ENCODE data around the gene GAB2. TPM values are rescaled to one million over a fixed set of nuclear protein-coding genes. Genes with fewer than 3 reads are reported as not detected.

The GAB2 gene
- total and polyA plus RNA-seq, 2 of the 13 experiments (the other 11 are each of a cell fraction or from before 2014, with no cell fraction given): 4.1 to 8.6 TPM

GRCh38 chr11:78386215-78386941 lies 31.2 kb downstream of the GAB2 start:
- Histone ChIP-seq H3K4me3 (replicated peaks in 1 of 3; ENCODE audit: insufficient read depth in 1 of 3, low read depth in 2 of 3, low read length in 3 of 3) (no peak overlapping the region), H3K36me3 (replicated peaks in 1 of 2; ENCODE audit: control insufficient read depth in 1 of 2, insufficient read depth in 2 of 2, low read length in 2 of 2) (no peaks in the 10 kb centered on the region), H3K27me3 (ENCODE audit: control insufficient read depth in 1 of 2, insufficient read depth in 2 of 2, low read length in 2 of 2) (no peaks in the 10 kb centered on the region), H4K20me1 (ENCODE audit: insufficient read depth, low read length) (no peaks in the 10 kb centered on the region), H3K4me1 (ENCODE audit: insufficient read depth, low read length) (peaks cover 10% of the 10 kb centered on the region), H3K9me3 (ENCODE audit: low read length) (no peaks in the 10 kb centered on the region), H2AFZ (ENCODE audit: low read length) (no peak overlapping the region), H3K27ac (ENCODE audit: extremely low read length, insufficient read depth, low read length) (no peak overlapping the region), H3K4me2 (ENCODE audit: low read depth, low read length) (no peak overlapping the region), H3K9ac (ENCODE audit: insufficient read depth, low read depth, low read length) (no peak overlapping the region), H3K79me2 (ENCODE audit: insufficient read depth, low read length) (no peaks in the 10 kb centered on the region)
- intact Hi-C loops (cut with micrococcal nuclease; ENCODE audit: unreplicated experiment) (no loop called here), in situ Hi-C loops (cut with HindIII; ENCODE audit: extremely low pct_ligation_motif_present, low pct_unique_long_range_greater_than_20kb) (no loop called here)
- TF ChIP-seq ZBTB3 (CRISPR knock-in tag; IDR thresholded peaks at IDR 0.05; ENCODE audit: borderline replicate concordance, low read depth): no peak
- TF ChIP-seq, protein P1, sequence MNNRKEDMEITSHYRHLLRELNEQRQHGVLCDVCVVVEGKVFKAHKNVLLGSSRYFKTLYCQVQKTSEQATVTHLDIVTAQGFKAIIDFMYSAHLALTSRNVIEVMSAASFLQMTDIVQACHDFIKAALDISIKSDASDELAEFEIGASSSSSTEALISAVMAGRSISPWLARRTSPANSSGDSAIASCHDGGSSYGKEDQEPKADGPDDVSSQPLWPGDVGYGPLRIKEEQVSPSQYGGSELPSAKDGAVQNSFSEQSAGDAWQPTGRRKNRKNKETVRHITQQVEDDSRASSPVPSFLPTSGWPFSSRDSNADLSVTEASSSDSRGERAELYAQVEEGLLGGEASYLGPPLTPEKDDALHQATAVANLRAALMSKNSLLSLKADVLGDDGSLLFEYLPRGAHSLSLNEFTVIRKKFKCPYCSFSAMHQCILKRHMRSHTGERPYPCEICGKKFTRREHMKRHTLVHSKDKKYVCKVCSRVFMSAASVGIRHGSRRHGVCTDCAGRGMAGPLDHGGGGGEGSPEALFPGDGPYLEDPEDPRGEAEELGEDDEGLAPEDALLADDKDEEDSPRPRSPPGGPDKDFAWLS (CRISPR knock-in tag; IDR thresholded peaks at IDR 0.05; ENCODE audit: borderline replicate concordance): no peak
- TF ChIP-seq ZNF792 (CRISPR knock-in tag; IDR thresholded peaks at IDR 0.05): no peak
- no peak for TF ChIP-seq ZNF839 (CRISPR knock-in tag; IDR thresholded peaks at IDR 0.05; ENCODE audit: borderline replicate concordance)
- TF ChIP-seq, protein P2, sequence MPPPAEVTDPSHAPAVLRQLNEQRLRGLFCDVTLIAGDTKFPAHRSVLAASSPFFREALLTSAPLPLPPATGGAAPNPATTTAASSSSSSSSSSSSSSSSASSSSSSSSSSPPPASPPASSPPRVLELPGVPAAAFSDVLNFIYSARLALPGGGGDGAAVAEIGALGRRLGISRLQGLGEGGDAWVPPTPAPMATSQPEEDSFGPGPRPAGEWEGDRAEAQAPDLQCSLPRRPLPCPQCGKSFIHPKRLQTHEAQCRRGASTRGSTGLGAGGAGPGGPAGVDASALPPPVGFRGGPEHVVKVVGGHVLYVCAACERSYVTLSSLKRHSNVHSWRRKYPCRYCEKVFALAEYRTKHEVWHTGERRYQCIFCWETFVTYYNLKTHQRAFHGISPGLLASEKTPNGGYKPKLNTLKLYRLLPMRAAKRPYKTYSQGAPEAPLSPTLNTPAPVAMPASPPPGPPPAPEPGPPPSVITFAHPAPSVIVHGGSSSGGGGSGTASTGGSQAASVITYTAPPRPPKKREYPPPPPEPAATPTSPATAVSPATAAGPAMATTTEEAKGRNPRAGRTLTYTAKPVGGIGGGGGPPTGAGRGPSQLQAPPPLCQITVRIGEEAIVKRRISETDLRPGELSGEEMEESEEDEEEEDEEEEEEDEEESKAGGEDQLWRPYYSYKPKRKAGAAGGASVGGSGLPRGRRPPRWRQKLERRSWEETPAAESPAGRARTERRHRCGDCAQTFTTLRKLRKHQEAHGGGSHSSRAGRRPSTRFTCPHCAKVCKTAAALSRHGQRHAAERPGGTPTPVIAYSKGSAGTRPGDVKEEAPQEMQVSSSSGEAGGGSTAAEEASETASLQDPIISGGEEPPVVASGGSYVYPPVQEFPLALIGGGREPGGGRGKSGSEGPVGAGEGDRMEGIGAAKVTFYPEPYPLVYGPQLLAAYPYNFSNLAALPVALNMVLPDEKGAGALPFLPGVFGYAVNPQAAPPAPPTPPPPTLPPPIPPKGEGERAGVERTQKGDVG (CRISPR knock-in tag; IDR thresholded peaks at IDR 0.05; ENCODE audit: borderline replicate concordance): no peak
- CTCF ChIA-PET (ENCODE audit: low intra/inter-chr PET ratio, low total read pairs): no interaction called here
- BruUV-seq (replicated peaks): no TSS peak
- WGBS (ENCODE audit: low lambda C conversion rate): 95% methylated on average over 3 of the region's 3 CpGs
- POLR2A ChIA-PET: no interaction called here
- no peak for DNase-seq (ENCODE audit: low spot score)
- no peak for FAIRE-seq
- no peak for ATAC-seq
